BJ (cell line): Measurements from ENCODE around the gene SLAMF9. TPM values are rescaled to one million over a fixed set of nuclear protein-coding genes. Genes with fewer than 3 reads are reported as not detected.

Experiments
- CTCF ChIA-PET: fragments of 350-600 bp; formaldehyde crosslinking; extraction: SDS; loops from one replicate; lab custom pipeline; 2021; ENCODE audit warnings: antibody characterized with exemption, inconsistent platforms; lab: Yijun Ruan, JAX
- POLR2A ChIA-PET: fragments of 300-600 bp; sonication (Branson Sonifier 250); formaldehyde crosslinking; extraction: SDS; loops from one replicate; lab custom pipeline; 2021; ENCODE audit warnings: antibody characterized with exemption; lab: Charles Lee
- DNase-seq: peaks from one replicate; pipeline ENCODE4 v3.0.0-alpha.2; 2011; ENCODE audit warnings: low read depth
- H3K27me3 ChIP-seq: 2 replicates; pipeline ENCODE4 v1.6.0; 2011; ENCODE audit warnings: low read length; ENCODE audit not compliant: control insufficient read depth, insufficient read depth
- H3K36me3 ChIP-seq: 2 replicates; pipeline ENCODE4 v1.5.1; 2011; ENCODE audit warnings: low read length; ENCODE audit not compliant: control insufficient read depth, insufficient read depth
- H3K4me3 ChIP-seq: 2 replicates; pipeline ENCODE4 v1.5.1; 2011; ENCODE audit warnings: low read depth, mild to moderate bottlenecking, control low read depth, low read length
- CTCF ChIP-seq: IDR thresholded peaks from 2 replicates; pipeline ENCODE4 v1.5.1; 2011; ENCODE audit warnings: low read depth, mild to moderate bottlenecking, control low read depth, inconsistent platforms, low read length, moderate library complexity; ENCODE audit not compliant: insufficient read depth
- polyA plus RNA-seq: library from polyadenylated mRNA; depleted of rRNA; stranded (reverse); fragments of >200 nt; gene quantifications from 2 replicates; pipeline ENCODE4 v1.2.3, GENCODE V29; 2011

The SLAMF9 gene
- polyA plus RNA-seq, 1 experiment, result not detected

GRCh38 chr1:159972443-159973205 lies 18.6 kb upstream of the SLAMF9 start:
- no peak for DNase-seq
- Histone ChIP-seq H3K4me3 (no peak overlapping the region), H3K36me3 (peaks cover 2% of the 10 kb centered on the region; the same call in 1 of the 2 replicates), H3K27me3 (peaks cover 3% of the 10 kb centered on the region; the same call in 1 of the 2 replicates)
- TF ChIP-seq CTCF, result no peak
- POLR2A ChIA-PET, result no interaction called here
- CTCF ChIA-PET, result interaction anchor here (5.2 kb wide), 1 partner anchor 34 kb away, joined by 34 read pairs; no protein-coding TSS in a partner anchor

- TF ChIP-seq CTCF, result no peak
Observed at GRCh38 chr1:159970932-159971342, 16.9 kb upstream of the SLAMF9 start.

GRCh38 chr1:159968901-159969300 lies 14.9 kb upstream of the SLAMF9 start:
- Histone ChIP-seq H3K36me3 (peaks cover 2% of the 10 kb centered on the region; the same call in 1 of the 2 replicates), H3K4me3 (no peak overlapping the region), H3K27me3 (no peaks in the 10 kb centered on the region; the same call in 1 of the 2 replicates)
- ChIA-PET POLR2A (no interaction called here), CTCF (interaction anchor here (5.2 kb wide), 1 partner anchor 38 kb away, joined by 34 read pairs; no protein-coding TSS in a partner anchor)
- no peak for DNase-seq
- TF ChIP-seq CTCF, result no peak

More at GRCh38 chr1:159970932-159971342, 16.9 kb upstream of the SLAMF9 start:
- POLR2A ChIA-PET, result no interaction called here
- CTCF ChIA-PET, result interaction anchor here (1.5 to 5.2 kb wide), 2 partner anchors 10 to 36 kb away, joined by 3 to 34 read pairs; no protein-coding TSS in a partner anchor
- peaks cover 3% of the 10 kb centered on the region; the same call in 1 of the 2 replicates for H3K27me3 ChIP-seq
- no peak for DNase-seq
- peaks cover 2% of the 10 kb centered on the region; the same call in 1 of the 2 replicates for H3K36me3 ChIP-seq
- no peak overlapping the region for H3K4me3 ChIP-seq

- ChIA-PET POLR2A (no interaction called here), CTCF (interaction anchor here (0.5 to 1.8 kb wide), 4 partner anchors 15 to 789 kb away, joined by 3 to 8 read pairs (median 4); no protein-coding TSS in a partner anchor)
- no peaks in the 10 kb centered on the region for H3K36me3 ChIP-seq
- DNase-seq, result no peak
- no peak for TF ChIP-seq CTCF
- H3K4me3 ChIP-seq, result no peak overlapping the region
- no peaks in the 10 kb centered on the region; the same call in 1 of the 2 replicates for H3K27me3 ChIP-seq
Observed at GRCh38 chr1:159965263-159965662, 11.2 kb upstream of the SLAMF9 start.

GRCh38 chr1:159964144-159964543 lies 10.1 kb upstream of the SLAMF9 start:
- H3K4me3 ChIP-seq, result no peak overlapping the region
- POLR2A ChIA-PET, result no interaction called here

More at GRCh38 chr1:159964144-159964543, 10.1 kb upstream of the SLAMF9 start:
- H3K27me3 ChIP-seq, result no peaks in the 10 kb centered on the region; the same call in 1 of the 2 replicates
- no peak for DNase-seq
- H3K36me3 ChIP-seq, result no peaks in the 10 kb centered on the region
- TF ChIP-seq CTCF, result no peak
- CTCF ChIA-PET, result interaction anchor here (0.8 to 2.0 kb wide), 6 partner anchors 14 to 44 kb away, joined by 3 to 8 read pairs (median 3); partner anchors contain the start of gene IGSF9
